Mucosa of rectum (tissue), 2 donors: Measurements from ENCODE around the gene EDC3.
"Not testable (repeated sequence)": the region's sequence is repeated elsewhere in the genome, so short reads cannot be mapped to it uniquely, and the experiment has no call there.

ENCODE experiments used
- H3K27ac ChIP-seq, 2 donors: one replicate each; pipeline ENCODE4 v1.7.0; 2013; ENCODE audit warnings: inconsistent platforms in 2 of 2, low read depth in 2 of 2, low read length in 2 of 2
- H3K27me3 ChIP-seq, 2 donors: one replicate each; pipeline ENCODE4 v1.7.0; 2013; ENCODE audit warnings: low read length in 2 of 2; ENCODE audit not compliant: control insufficient read depth in 2 of 2, insufficient read depth in 2 of 2
- H3K36me3 ChIP-seq, 2 donors: one replicate each; pipeline ENCODE4 v1.7.0; 2013; ENCODE audit warnings: low read length in 2 of 2; ENCODE audit not compliant: control insufficient read depth in 2 of 2, insufficient read depth in 2 of 2
- H3K4me1 ChIP-seq, 2 donors: one replicate each; pipeline ENCODE4 v1.7.0; 2013; ENCODE audit warnings: low read length in 2 of 2, mild to moderate bottlenecking in 1 of 2; ENCODE audit not compliant: control insufficient read depth in 2 of 2, insufficient read depth in 2 of 2
- H3K4me3 ChIP-seq, 2 donors: one replicate each; pipeline ENCODE4 v1.7.0; 2013; ENCODE audit warnings: low read length in 2 of 2
- H3K9ac ChIP-seq, 2 donors: one replicate each; pipeline ENCODE4 v1.7.0; 2013; ENCODE audit warnings: low read length in 2 of 2, low read depth in 1 of 2, mild to moderate bottlenecking in 1 of 2
- H3K9me3 ChIP-seq, 2 donors: one replicate each; pipeline ENCODE4 v1.7.0; 2013; ENCODE audit warnings: low read length in 2 of 2; ENCODE audit not compliant: control insufficient read depth in 2 of 2
- donor health status: healthy.
- donor health status: Normal muscosa, but diverticular disease.

The EDC3 gene

DNA sequence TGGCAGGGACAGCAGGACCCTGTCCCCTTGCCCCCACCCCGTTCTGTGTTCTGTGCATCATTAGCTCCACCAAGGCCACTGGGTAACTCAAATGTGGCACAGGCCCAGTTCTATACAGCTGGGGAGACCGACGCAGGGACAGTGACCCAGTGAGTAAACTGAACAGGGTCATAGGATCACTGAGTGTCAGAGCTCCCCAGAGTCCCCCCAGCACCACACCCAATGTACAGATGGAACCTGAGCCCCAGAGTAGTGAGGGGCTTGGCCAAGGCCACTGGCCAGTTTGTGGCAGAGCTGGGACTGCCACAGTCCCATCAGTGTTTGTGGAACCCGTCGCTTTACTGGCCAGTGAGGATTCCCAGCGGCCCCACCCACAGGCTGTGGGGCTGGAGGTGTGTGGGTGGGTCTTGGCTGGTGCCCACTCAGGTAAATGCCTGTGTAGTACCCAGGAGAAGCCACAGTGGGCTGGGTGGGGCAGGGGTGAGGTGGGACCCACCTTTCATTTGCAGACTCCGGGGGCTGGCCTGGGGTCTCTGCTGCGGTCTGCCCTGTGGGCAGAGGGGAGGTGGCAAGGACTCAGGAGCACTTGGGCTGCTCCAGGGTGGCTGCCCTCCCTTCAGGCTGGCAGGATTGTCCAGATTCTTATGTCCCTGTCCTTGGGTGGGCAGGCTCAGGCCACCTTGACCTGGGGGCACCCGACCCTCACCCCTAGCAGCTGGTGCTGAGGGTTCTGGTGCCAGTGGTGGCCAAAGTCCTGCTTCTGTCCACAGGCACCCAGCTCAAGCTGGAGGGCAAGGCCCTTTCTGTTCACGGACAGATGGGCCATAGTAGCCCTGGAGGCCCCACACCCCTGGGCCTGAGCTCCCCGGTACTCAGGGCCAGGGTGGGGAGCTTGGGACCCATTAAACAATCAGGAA lies 91.8 kb downstream of the EDC3 start:
- H3K4me1 ChIP-seq: peaks cover 7 to 10% of the 10 kb centered on the region in 2 donors
- H3K27me3 ChIP-seq: peaks cover 0 to 1% of the 10 kb centered on the region in 2 donors
- no peak overlapping the region for H3K9ac ChIP-seq
- H3K36me3 ChIP-seq: no peaks in the 10 kb centered on the region
- no peak overlapping the region for H3K27ac ChIP-seq
- H3K4me3 ChIP-seq: no peak overlapping the region
- H3K9me3 ChIP-seq: no peaks in the 10 kb centered on the region

DNA sequence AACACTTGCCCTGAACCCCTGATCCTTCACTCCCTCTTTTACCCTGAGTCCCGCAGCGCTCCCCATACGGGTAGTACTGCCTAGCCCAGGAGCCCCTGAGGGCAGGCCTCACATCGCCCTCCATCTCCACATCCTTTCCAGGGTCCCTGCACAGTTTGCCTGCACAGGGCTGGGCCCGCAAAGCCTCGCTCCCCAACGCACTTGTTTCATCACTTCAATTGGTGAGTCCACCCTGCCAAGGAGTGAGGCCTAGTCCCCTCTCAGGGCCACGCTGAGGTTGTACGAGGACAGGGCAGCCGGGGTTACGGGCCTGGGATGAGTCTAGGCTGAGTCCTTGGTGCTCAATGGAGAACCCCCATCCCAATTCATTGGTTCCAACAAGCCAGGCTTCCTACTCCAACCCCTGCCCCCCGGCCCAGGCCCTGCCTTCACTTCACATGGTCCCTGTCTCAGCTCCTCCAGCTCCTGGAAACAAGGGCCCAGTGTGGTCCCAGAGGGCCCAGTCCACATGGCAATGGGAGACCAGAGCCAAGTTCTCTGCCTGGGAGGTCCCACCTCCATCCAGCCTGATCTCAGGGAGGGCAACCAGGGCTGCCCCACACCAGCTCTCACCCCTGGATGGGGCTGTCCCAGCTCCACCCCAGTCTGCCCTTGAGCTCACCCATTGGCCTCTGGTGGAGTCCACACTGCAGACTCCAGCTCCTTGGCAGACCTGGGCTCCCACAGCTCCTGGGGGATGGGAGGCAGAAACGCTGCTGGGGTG lies 92.6 kb downstream of the EDC3 start:
- H3K27me3 ChIP-seq: no peaks in the 10 kb centered on the region
- H3K27ac ChIP-seq: no peak overlapping the region
- H3K9me3 ChIP-seq: no peaks in the 10 kb centered on the region
- no peak overlapping the region for H3K9ac ChIP-seq
- peaks cover 12% of the 10 kb centered on the region in 2 donors for H3K4me1 ChIP-seq
- no peaks in the 10 kb centered on the region for H3K36me3 ChIP-seq
- H3K4me3 ChIP-seq: no peak overlapping the region

DNA sequence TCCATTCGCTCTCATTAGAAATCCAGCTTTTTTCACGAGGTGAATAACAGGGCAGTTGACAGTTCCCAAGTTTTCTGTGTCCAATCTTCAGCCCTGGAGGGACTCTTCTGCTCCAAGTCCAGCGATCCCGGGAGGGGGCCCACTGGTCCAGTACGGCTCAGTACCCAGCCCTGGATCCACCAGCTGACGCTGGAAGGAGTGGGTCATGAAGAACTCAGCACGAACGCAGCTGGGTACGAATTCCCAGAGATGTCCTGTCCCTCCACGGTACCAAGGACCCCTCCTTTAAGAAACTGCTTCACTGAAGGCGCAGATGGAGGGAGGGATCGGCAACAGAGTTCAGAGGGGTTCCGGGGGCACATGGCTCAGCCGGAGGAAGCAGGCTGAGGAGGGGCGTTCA lies 96.7 kb downstream of the EDC3 start:
- peak overlapping the region; percentile 90 to 94 for H3K9ac ChIP-seq
- H3K27ac ChIP-seq: peak overlapping the region in 1 of 2 donors; percentile 88
- H3K36me3 ChIP-seq: peaks cover 4 to 6% of the 10 kb centered on the region in 2 donors
- peak overlapping the region; percentile 97 to 98 for H3K4me3 ChIP-seq
- H3K4me1 ChIP-seq: peaks cover 16 to 17% of the 10 kb centered on the region in 2 donors
- no peaks in the 10 kb centered on the region for H3K27me3 ChIP-seq
- H3K9me3 ChIP-seq: no peaks in the 10 kb centered on the region

DNA sequence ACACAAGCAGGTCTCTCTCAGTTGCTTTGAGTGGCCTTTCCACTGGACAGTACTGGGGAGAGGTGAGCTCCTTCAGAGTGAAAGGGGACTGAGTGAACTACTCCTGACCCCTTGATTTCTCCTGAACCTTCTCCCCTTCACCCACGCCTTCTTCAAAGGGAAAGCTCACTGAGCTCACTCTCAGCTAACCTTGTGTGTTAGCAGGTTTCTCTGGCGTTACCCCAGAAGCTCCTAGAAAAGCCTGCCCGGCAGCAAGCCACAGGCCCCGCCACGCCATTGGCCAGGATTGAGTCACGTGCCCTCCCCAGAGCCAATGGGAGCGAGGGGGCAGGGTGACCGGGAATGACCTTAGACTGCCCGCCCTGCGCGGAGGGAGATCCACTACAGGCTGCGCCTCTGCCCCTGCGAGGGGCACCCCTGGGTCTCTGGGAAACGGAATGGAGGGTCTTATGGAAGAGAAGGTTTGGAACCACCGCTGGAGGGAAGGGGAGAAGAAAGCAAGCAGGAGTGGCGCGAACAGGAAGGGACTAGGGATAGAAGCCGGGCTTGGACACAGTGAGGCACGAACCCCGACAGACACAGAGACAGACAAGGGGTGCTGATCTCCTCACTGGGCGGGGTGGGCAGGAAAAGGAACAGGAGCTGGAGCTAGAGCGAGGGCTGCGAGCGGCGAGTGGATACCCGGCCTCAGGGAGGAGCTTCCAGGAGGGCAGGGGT lies 97.5 kb downstream of the EDC3 start:
- Histone ChIP-seq H3K27ac (peak overlapping the region; percentile 80 to 88), H3K4me1 (peaks cover 16 to 17% of the 10 kb centered on the region in 2 donors), H3K9me3 (no peaks in the 10 kb centered on the region), H3K36me3 (peaks cover 5 to 10% of the 10 kb centered on the region in 2 donors), H3K9ac (peak overlapping the region; percentile 90 to 94), H3K4me3 (peak overlapping the region; percentile 97 to 98), H3K27me3 (no peaks in the 10 kb centered on the region)

DNA sequence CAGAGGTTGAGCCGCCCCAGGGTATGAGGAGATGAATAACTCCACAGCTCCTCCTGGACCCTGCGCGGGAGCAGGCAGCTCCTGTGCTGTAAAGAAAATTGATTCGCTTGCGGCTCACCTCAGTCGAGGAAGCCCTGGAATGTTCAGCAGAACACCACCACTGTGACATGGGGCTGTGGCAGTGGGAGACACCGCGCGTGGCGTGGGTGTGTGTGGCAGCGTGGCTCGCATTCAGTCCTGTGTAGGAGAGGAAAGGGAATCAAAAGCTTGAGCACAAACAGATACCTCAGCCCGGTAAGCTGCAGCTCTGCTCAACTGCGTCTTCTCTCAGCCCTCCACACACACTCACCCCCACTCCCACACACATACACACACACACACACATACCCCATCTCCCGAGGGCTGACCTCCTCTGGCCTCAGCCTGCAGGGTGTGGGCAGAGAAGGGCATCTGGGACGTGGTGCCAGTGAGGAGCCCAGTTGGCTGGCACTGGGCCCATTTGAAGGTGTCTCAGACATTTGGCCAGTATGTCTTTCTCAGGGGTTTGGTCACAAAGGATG lies 98.6 kb downstream of the EDC3 start:
- Histone ChIP-seq H3K4me1 (peaks cover 16 to 17% of the 10 kb centered on the region in 2 donors), H3K36me3 (peaks cover 16 to 19% of the 10 kb centered on the region in 2 donors)
- H3K9ac ChIP-seq, H3K27ac ChIP-seq, H3K27me3 ChIP-seq, H3K9me3 ChIP-seq, H3K4me3 ChIP-seq: not testable (repeated sequence)

DNA sequence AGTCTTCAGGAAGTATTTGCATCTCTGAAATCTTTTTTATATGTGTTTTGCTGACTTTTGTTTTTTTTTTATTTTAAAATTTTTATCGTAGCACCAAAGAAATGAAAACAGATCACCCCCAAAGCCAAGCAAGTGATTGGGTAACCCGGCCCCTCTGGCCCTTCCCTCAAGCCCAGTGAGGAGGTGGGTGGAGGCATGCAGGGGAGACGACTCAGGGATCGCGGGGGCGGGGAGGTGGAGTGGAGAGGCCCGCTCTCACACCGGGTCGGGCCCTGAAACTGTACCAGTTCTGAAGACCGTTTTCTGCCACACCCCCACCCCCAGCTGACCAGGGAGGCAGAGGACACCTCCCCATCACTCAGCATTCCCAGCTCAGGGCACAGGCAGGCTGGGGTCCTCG lies 99.1 kb downstream of the EDC3 start:
- H3K36me3 ChIP-seq: peaks cover 18 to 24% of the 10 kb centered on the region in 2 donors
- H3K4me1 ChIP-seq: peaks cover 16 to 17% of the 10 kb centered on the region in 2 donors
- H3K9ac ChIP-seq, H3K27ac ChIP-seq, H3K9me3 ChIP-seq, H3K4me3 ChIP-seq, H3K27me3 ChIP-seq: not testable (repeated sequence)

DNA sequence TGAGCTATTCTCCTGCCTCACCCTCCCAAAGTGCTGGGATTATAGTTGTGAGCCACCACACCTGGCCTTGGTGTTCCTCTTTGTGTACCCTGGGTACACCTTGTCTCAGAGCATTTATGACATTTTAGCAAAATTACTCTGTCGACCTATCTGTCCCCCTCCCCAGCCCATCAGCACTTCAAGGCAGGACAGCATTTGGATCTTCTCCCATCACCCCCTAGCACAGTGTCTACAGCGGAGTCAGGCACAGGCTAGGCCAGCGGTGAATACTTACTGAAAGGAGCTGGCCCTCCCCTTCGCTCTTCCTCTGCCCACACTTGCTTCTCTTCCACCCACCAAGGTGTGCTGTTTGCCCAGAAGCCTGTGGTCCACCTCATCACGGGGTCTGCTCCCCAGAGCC lies 100.6 kb downstream of the EDC3 start:
- H3K36me3 ChIP-seq: peaks cover 32 to 35% of the 10 kb centered on the region in 2 donors
- no peak overlapping the region for H3K4me3 ChIP-seq
- H3K4me1 ChIP-seq: peaks cover 16 to 17% of the 10 kb centered on the region in 2 donors
- no peaks in the 10 kb centered on the region for H3K9me3 ChIP-seq
- no peaks in the 10 kb centered on the region for H3K27me3 ChIP-seq
- no peak overlapping the region for H3K27ac ChIP-seq
- H3K9ac ChIP-seq: no peak overlapping the region

DNA sequence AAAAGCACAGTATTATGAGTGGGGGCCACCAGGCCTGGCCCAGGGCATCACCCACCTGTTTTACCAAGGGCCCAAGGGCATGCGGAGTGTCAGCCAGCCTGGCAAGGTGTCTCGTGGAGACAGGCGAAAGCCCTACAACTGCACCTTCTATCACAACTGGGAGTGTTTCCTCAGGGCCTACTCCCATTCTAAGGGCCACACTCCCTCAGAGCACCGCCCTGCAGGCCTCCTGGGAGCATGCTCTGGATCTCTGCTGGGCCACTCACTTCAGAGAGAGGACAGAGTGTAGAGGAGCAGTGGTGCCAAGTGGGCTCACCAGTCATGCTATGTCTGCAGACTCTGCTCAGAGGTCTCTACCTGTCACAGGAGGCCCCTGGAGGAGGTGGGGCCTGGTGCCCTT lies 101.4 kb downstream of the EDC3 start:
- peaks cover 33 to 43% of the 10 kb centered on the region in 2 donors for H3K36me3 ChIP-seq
- H3K9ac ChIP-seq: no peak overlapping the region

DNA sequence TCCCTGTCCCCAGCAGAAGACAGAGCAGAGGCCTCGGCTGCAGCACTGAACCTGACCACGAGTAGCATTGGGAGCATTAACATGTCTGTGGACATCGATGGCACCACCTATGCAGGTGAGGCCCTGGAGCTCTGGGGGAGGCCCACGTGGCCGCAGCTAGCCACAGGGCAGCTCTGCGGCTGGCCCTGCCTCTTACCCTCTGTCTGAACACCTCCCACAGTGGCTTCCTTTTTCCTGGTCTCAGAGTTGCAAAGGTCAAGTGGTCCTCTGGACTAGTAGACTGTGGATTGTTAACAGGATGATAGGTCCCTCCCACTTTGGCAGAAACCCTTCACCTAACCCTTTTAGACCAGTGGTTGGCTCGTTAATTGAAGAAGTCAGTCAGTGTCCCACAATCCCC lies 102.7 kb downstream of the EDC3 start:
- peaks cover 33 to 46% of the 10 kb centered on the region in 2 donors for H3K36me3 ChIP-seq
- no peak overlapping the region for H3K27ac ChIP-seq
- H3K9ac ChIP-seq: no peak overlapping the region
- no peak overlapping the region for H3K4me3 ChIP-seq
- no peaks in the 10 kb centered on the region for H3K27me3 ChIP-seq
- peaks cover 4% of the 10 kb centered on the region in 2 donors for H3K4me1 ChIP-seq
- H3K9me3 ChIP-seq: no peaks in the 10 kb centered on the region

More for the DNA sequence above, 101.4 kb downstream of the EDC3 start:
- Histone ChIP-seq H3K4me3 (no peak overlapping the region), H3K4me1 (peaks cover 11 to 14% of the 10 kb centered on the region in 2 donors), H3K9me3 (no peaks in the 10 kb centered on the region), H3K27me3 (no peaks in the 10 kb centered on the region), H3K27ac (no peak overlapping the region)
